A549 (cell line): ENCODE data around the gene AFG1L. TPM values are rescaled to one million over a fixed set of nuclear protein-coding genes. Genes with fewer than 3 reads are reported as not detected.
"Not testable (repeated sequence)": the region's sequence is repeated elsewhere in the genome, so short reads cannot be mapped to it uniquely, and the experiment has no call there.

ENCODE experiments used
- ATAC-seq, 2 experiments: fragments of 200-7000 bp in 1 of 2; fragments of >200 bp in 1 of 2; cut with Nextera tagmentation in 1 of 2; cut with Tn5 transposase in 1 of 2; 3 replicates each; pipeline versions ENCODE4 v1.8.0 to v1.9.1; 2018 to 2020; ENCODE audit warnings: mild to moderate bottlenecking in 1 of 2, moderate library complexity in 1 of 2
- CTCF ChIA-PET: fragments of 300-600 bp; sonication (Branson Sonifier 250); formaldehyde crosslinking; extraction: SDS; loops from one replicate; lab custom pipeline; 2021; ENCODE audit warnings: antibody characterized with exemption, inconsistent platforms; lab: Yijun Ruan, JAX
- POLR2A ChIA-PET: fragments of 350-600 bp; formaldehyde crosslinking; extraction: SDS; loops from one replicate; lab custom pipeline; 2021; ENCODE audit warnings: antibody characterized with exemption, inconsistent platforms; lab: Yijun Ruan, JAX
- DNase-seq, 2 experiments: peaks; one replicate each; pipeline versions ENCODE4 v3.0.0 to v3.0.0-alpha.2; 2011 to 2016; ENCODE audit warnings: low read depth in 1 of 2, low spot score in 1 of 2
- FAIRE-seq: peaks from 2 replicates; lab custom pipeline; 2011; peaks lifted over from hg19 to GRCh38; lab: Jason Lieb, UNC
- H3K27ac ChIP-seq, 2 experiments: fragments of >200 bp; sonication (Bioruptor Twin); formaldehyde crosslinking; 3 replicates each; pipeline ENCODE4 v1.5.1; 2016 to 2017
- H3K4me1 ChIP-seq: fragments of >200 bp; sonication (Bioruptor Twin); formaldehyde crosslinking; 3 replicates; pipeline ENCODE4 v1.6.1; 2016
- H3K4me2 ChIP-seq: fragments of >200 bp; sonication (Bioruptor Twin); formaldehyde crosslinking; 3 replicates; pipeline ENCODE4 v1.6.1; 2016
- H3K4me3 ChIP-seq: fragments of >200 bp; sonication (Bioruptor Twin); formaldehyde crosslinking; 3 replicates; pipeline ENCODE4 v1.5.1; 2016
- H3K9me3 ChIP-seq: fragments of >200 bp; sonication (Bioruptor Twin); formaldehyde crosslinking; 3 replicates; pipeline ENCODE4 v1.6.1; 2016
- ATOH8 ChIP-seq: fragments of 250-450 bp; sonication (Bioruptor Pico); IDR thresholded peaks from 2 replicates; pipeline ENCODE4 v1.5.0; 2020; ENCODE audit warnings: low read depth, mild to moderate bottlenecking, moderate library complexity
- CBX8 ChIP-seq: fragments of 200-600 bp; sonication (generic); IDR thresholded peaks from 2 replicates; pipeline ENCODE4 v1.6.1; 2016
- CEBPB ChIP-seq, 2 experiments: fragments of >200 bp in 1 of 2; sonication (Bioruptor Twin) in 1 of 2; formaldehyde crosslinking in 1 of 2; IDR thresholded peaks; 2 replicates each; pipeline ENCODE4 v1.6.1; 2012 to 2016
- CTCF ChIP-seq: fragments of >200 bp; sonication (Bioruptor Twin); formaldehyde crosslinking; IDR thresholded peaks from 3 replicates; pipeline ENCODE4 v1.5.1; 2016
- EHMT2 ChIP-seq: fragments of 200-600 bp; sonication (generic); IDR thresholded peaks from 2 replicates; pipeline ENCODE4 v1.6.1; 2016; ENCODE audit warnings: antibody characterized with exemption, low read depth, mild to moderate bottlenecking, moderate library complexity
- ESRRA ChIP-seq: fragments of 150-350 bp; IDR thresholded peaks from 2 replicates; pipeline ENCODE4 v1.6.1; 2014; ENCODE audit warnings: mild to moderate bottlenecking, low read length, borderline replicate concordance
- FOSB ChIP-seq: fragments of 250-450 bp; sonication (Bioruptor Pico); IDR thresholded peaks from 2 replicates; pipeline ENCODE4 v1.5.0; 2020; ENCODE audit warnings: mild to moderate bottlenecking, moderate library complexity
- FOSL2 ChIP-seq, 2 experiments: fragments of 450-650 bp in 1 of 2; fragments of >200 bp in 1 of 2; sonication (Bioruptor Twin) in 1 of 2; formaldehyde crosslinking; IDR thresholded peaks; 2 replicates each; pipeline versions ENCODE4 v1.5.0 to v1.6.1; 2016 to 2020; ENCODE audit warnings: mild to moderate bottlenecking in 1 of 2, moderate library complexity in 1 of 2
- FOXS1 ChIP-seq: fragments of 250-450 bp; sonication (Bioruptor Pico); IDR thresholded peaks from 2 replicates; pipeline ENCODE4 v1.5.0; 2020; ENCODE audit warnings: mild to moderate bottlenecking, moderate library complexity
- HDAC2 ChIP-seq: fragments of 200-600 bp; sonication (generic); IDR thresholded peaks from 2 replicates; pipeline ENCODE4 v1.6.1; 2016
- HEYL ChIP-seq: fragments of 250-450 bp; sonication (Bioruptor Pico); IDR thresholded peaks from 2 replicates; pipeline ENCODE4 v1.8.0; 2021; ENCODE audit warnings: mild to moderate bottlenecking, moderate library complexity
- HMGXB4 ChIP-seq: fragments of 250-450 bp; sonication (Bioruptor Pico); IDR thresholded peaks from 2 replicates; pipeline ENCODE4 v1.5.0; 2021; ENCODE audit warnings: mild to moderate bottlenecking, moderate library complexity, borderline replicate concordance
- HOXB13 ChIP-seq: fragments of 250-450 bp; sonication (Bioruptor Pico); IDR thresholded peaks from 2 replicates; pipeline ENCODE4 v1.5.0; 2020; ENCODE audit warnings: low read depth, mild to moderate bottlenecking, moderate library complexity
- HOXB5 ChIP-seq: fragments of 250-450 bp; sonication (Bioruptor Pico); IDR thresholded peaks from 2 replicates; pipeline ENCODE4 v1.5.0; 2020; ENCODE audit warnings: mild to moderate bottlenecking, moderate library complexity
- JUNB ChIP-seq: fragments of >200 bp; sonication (Bioruptor Twin); formaldehyde crosslinking; IDR thresholded peaks from 2 replicates; pipeline ENCODE4 v1.6.1; 2016
- NPAS2 ChIP-seq: fragments of 250-450 bp; sonication (Bioruptor Pico); IDR thresholded peaks from 2 replicates; pipeline ENCODE4 v1.8.0; 2022; ENCODE audit warnings: mild to moderate bottlenecking, moderate library complexity, borderline replicate concordance
- PHF8 ChIP-seq: fragments of 200-600 bp; sonication (generic); IDR thresholded peaks from 2 replicates; pipeline ENCODE4 v1.6.1; 2016; ENCODE audit warnings: low read depth, mild to moderate bottlenecking, antibody characterized with exemption, moderate library complexity, borderline replicate concordance
- POLR2A ChIP-seq: IDR thresholded peaks from 2 replicates; pipeline ENCODE4 v1.6.1; 2012; ENCODE audit warnings: mild to moderate bottlenecking, low read length
- RAD21 ChIP-seq, 2 experiments: fragments of >200 bp in 1 of 2; sonication (Bioruptor Twin) in 1 of 2; formaldehyde crosslinking in 1 of 2; IDR thresholded peaks in 1 of 2; conservative IDR thresholded peaks in 1 of 2; 2 replicates in 1 of 2; 3 replicates in 1 of 2; pipeline ENCODE4 v1.6.1; 2012 to 2018; ENCODE audit warnings: inconsistent platforms in 1 of 2
- RCOR1 ChIP-seq: fragments of 150-350 bp; IDR thresholded peaks from 2 replicates; pipeline ENCODE4 v1.6.1; 2014; ENCODE audit warnings: antibody characterized with exemption, low read length, low read depth
- SMC3 ChIP-seq: fragments of >200 bp; sonication (Bioruptor Twin); formaldehyde crosslinking; IDR thresholded peaks from 3 replicates; pipeline ENCODE4 v1.6.1; 2018; ENCODE audit warnings: inconsistent platforms
- ZFP36 ChIP-seq: fragments of 450-650 bp; IDR thresholded peaks from 2 replicates; pipeline ENCODE4 v1.6.1; 2014; ENCODE audit warnings: borderline replicate concordance; ENCODE audit not compliant: partially characterized antibody
- ZNF302 ChIP-seq: fragments of 250-450 bp; sonication (Bioruptor Pico); IDR thresholded peaks from 2 replicates; pipeline ENCODE4 v1.9.0; 2021; ENCODE audit warnings: inconsistent platforms, mild to moderate bottlenecking, moderate library complexity
- WGBS: methylation state at CpG from one replicate; pipeline ENCODE4 v1.1.6; 2017; ENCODE audit errors: missing lambda C conversion rate; 5-methylcytosine and 5-hydroxymethylcytosine counted together
- polyA plus RNA-seq, 4 experiments: library from polyadenylated mRNA; depleted of rRNA in 3 of 4; stranded (reverse); fragments of >200 nt; fragmentation: RNase III in 1 of 4; extraction: RNeasy Plus Mini Kit Qiagen cat#74134 plus additional on column Dnase treatment in 1 of 4; gene quantifications; 2 replicates in 3 of 4; 3 replicates in 1 of 4; pipeline ENCODE4 v1.2.3, GENCODE V29; 2011 to 2017

Gene AFG1L
- polyA plus RNA-seq, 2 of the 4 experiments (the other 2 are of a cell fraction) = 1.3 to 2.3 TPM

DNA sequence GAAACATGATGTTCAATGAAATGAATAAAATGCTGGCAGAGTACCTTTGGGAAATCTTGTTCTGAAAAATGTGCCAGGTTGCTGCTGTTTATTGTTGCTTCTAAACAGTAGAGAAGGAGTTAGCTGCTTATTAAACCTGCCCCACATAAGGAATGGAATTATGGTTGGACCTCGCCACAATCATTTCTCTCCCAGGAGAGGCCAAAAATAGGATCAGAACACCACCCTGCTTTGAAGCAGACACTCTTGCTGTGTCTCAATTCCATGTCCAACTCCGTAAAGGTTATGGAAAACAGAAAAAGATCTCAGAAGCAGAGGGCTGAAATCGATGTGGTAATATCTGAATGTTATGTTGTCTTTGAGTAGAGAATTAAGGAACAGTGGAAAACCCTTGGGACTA is 27.9 kb downstream of the AFG1L start:
- 53% methylated on average over 3 of the region's 3 CpGs for WGBS
- TF ChIP-seq RCOR1 (no peak), ATOH8 (CRISPR knock-in tag) (no peak), ZNF302 (CRISPR knock-in tag) (no peak), PHF8 (no peak), HOXB13 (CRISPR knock-in tag) (no peak), HOXB5 (CRISPR knock-in tag) (no peak), EHMT2 (no peak), POLR2A (no peak), FOSL2 (IDR thresholded peaks at IDR 0.05) (no peak), FOSL2 (CRISPR knock-in tag; IDR thresholded peaks at IDR 0.05) (no peak), NPAS2 (CRISPR knock-in tag) (no peak), ESRRA (no peak), CBX8 (no peak), HMGXB4 (CRISPR knock-in tag) (no peak)

DNA sequence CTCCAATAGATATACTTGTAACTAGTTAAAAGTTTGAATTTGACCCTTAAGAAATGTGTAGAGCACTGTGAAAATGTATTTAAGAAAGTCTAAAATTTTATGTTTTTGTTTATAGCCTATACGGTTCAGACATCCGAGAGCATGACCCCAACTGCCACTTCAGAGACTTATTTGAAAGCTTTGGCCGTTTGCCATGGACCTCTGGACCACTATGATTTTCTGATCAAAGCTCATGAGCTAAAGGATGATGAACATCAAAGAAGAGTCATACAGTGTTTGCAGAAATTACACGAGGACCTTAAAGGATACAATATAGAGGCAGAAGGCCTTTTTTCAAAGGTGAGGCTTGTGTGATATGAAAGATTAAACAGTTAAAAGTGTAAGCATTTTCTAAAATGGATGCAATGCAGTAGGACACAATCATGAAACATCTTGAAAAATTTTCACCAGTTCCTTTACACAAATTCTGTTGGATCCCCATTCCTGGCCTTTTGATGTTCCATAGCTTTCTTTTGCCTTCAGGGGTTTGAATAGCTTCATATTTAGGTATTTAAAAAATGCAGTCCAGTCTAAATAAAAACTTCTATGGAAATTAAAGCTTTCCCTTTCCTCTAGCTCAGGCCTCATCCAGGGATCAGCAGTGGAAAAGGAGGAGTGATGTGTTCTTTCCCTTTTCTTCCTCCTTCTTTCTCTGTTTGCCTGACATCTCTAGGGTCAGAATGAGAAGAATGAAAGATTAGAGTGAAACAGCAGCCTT is 29.0 kb downstream of the AFG1L start:
- no peak overlapping the region for H3K4me3 ChIP-seq
- DNase-seq (no peak), ATAC-seq (no peak), FAIRE-seq (no peak)
- ChIA-PET POLR2A (no interaction called here), CTCF (no interaction called here)
- TF ChIP-seq JUNB (no peak), ZNF302 (CRISPR knock-in tag) (no peak), FOSB (CRISPR knock-in tag) (no peak), RAD21 (conservative IDR thresholded peaks at IDR 0.05 in 1 of 2, IDR thresholded peaks at IDR 0.05 in 1 of 2) (no peak), CEBPB (IDR thresholded peaks at IDR 0.05) (no peak), HDAC2 (no peak), SMC3 (no peak), CTCF (no peak), ZFP36 (no peak), HEYL (CRISPR knock-in tag) (no peak), FOXS1 (CRISPR knock-in tag) (no peak)
- H3K4me1 ChIP-seq = no peaks in the 10 kb centered on the region
- no peak overlapping the region for H3K27ac ChIP-seq
- H3K4me2 ChIP-seq = no peak overlapping the region
- no peaks in the 10 kb centered on the region for H3K9me3 ChIP-seq
- WGBS = 66% methylated on average over 4 of the region's 4 CpGs

More for the DNA sequence above, 27.9 kb downstream of the AFG1L start:
- Histone ChIP-seq H3K27ac (no peak overlapping the region), H3K4me1 (no peaks in the 10 kb centered on the region), H3K9me3 (no peaks in the 10 kb centered on the region), H3K4me3 (no peak overlapping the region), H3K4me2 (no peak overlapping the region)
- FAIRE-seq (no peak), DNase-seq (no peak), ATAC-seq (no peak)
- POLR2A ChIA-PET = no interaction called here
- CTCF ChIA-PET = no interaction called here

DNA sequence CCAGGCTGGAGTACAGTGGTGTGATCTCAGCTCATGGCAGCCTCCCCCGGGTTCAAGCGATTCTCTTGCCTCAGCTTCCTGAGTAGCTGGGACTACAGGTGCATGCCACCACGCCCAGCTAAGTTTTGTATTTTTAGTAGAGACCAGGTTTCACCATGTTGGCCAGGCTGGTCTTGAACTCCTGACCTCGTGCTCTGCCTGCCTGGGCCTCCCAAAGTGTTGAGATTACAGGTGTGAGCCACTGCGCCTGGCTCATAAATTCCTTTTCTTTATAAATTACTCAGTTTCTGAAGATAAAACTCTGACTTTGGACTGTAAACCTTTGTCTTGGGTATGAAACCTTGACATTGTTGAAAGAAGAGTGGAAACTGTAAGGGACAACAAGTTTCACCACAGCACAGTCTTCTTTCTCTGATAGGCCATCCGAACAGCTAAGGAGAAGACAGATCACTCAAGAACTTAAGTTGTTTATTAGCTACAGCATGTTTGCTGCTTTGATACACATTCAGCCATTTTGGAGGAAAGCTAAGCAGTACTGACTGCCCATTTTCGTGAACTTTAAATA is 35.4 kb downstream of the AFG1L start:
- H3K4me3 ChIP-seq, CTCF ChIA-PET, ATAC-seq, H3K9me3 ChIP-seq, FAIRE-seq, H3K4me2 ChIP-seq, H3K4me1 ChIP-seq, POLR2A ChIA-PET, H3K27ac ChIP-seq, DNase-seq: not testable (repeated sequence)
- WGBS = 85% methylated on average over 6 of the region's 7 CpGs
